ENCODE results near the gene LIX1L. TPM values are rescaled to one million over a fixed set of nuclear protein-coding genes. Genes with fewer than 3 reads are reported as not detected.

LIX1L gene
- total RNA-seq, 6 experiments from 2014 or later, result 10.6 to 11.9 (median 11.0) TPM

- no peaks in the 10 kb centered on the region for H3K27me3 ChIP-seq
- H3K9me3 ChIP-seq, result no peaks in the 10 kb centered on the region
- no peaks in the 10 kb centered on the region for H3K36me3 ChIP-seq
- no peak for TF ChIP-seq POLR2A (IDR thresholded peaks at IDR 0.05)
- TF ChIP-seq, protein P1, sequence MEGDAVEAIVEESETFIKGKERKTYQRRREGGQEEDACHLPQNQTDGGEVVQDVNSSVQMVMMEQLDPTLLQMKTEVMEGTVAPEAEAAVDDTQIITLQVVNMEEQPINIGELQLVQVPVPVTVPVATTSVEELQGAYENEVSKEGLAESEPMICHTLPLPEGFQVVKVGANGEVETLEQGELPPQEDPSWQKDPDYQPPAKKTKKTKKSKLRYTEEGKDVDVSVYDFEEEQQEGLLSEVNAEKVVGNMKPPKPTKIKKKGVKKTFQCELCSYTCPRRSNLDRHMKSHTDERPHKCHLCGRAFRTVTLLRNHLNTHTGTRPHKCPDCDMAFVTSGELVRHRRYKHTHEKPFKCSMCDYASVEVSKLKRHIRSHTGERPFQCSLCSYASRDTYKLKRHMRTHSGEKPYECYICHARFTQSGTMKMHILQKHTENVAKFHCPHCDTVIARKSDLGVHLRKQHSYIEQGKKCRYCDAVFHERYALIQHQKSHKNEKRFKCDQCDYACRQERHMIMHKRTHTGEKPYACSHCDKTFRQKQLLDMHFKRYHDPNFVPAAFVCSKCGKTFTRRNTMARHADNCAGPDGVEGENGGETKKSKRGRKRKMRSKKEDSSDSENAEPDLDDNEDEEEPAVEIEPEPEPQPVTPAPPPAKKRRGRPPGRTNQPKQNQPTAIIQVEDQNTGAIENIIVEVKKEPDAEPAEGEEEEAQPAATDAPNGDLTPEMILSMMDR (IDR thresholded peaks at IDR 0.05), result no peak
- no peak for ATAC-seq
- peaks cover 0 to 55% (median 11%) of the 10 kb centered on the region in 4 donors for H3K4me1 ChIP-seq
- intact Hi-C loops (cut with DNase I), result no loop called here
- DNase-seq, result no peak
- H3K27ac ChIP-seq, result peak overlapping the region in 2 of 3 donors; percentile 57 to 59
- no peak overlapping the region for H3K4me3 ChIP-seq
- 96% methylated on average over 6 of the region's 6 CpGs for WGBS (ENCODE audit: insufficient coverage, low coverage, low lambda C conversion rate, missing lambda C conversion rate)
Observed at GRCh38 chr1:145986551-145986950, 28.7 kb upstream of the LIX1L start.

DNA sequence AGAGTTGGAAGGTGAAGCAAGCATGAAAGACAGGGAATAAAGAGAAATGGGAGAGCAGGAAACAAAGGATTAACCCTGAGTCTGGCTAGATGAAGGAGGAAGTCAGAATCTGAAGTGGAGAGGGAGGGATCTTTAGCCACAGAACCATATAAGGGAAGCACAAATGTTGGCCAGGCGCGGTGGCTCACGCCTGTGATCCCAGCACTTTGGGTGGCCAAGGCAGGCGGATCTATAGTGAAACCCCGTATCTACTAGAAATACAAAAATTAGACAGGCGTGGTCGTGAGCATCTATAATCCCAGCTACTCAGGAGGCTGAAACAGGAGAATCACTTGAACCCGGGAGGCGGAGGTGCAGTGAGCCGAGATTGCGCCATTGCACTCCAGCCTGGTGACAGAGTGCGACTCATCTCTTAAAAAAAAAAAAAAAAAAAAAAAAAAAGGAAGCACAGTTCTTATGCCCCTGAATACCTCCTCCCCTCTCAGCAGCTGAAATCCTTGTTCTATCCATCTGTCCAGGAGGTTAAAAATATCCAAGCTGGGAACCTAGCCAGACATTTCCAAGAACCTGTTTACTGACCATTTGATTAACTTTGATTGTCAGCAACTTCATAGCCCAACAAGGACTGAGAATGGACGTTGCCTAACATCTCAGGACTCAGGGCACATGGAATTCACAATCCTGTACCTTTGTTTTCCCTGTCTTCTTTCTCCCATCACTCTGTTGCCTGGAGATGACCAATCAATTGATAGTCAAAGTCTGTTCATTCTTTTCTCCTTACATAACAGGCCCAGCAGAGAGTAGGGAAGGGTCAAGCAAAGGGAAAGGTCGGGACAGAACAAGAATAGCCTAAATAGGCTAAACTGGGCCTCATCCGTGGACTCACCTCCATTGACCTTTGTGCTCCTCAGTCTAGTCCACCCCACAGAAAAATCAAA, 28.0 kb upstream of the LIX1L start:
- DNase-seq, result peak in 2 of 3 donors; percentile 46 to 67

GRCh38 chr1:145985129-145985501, 27.3 kb upstream of the LIX1L start:
- ATAC-seq, result no peak
- Histone ChIP-seq H3K36me3 (no peaks in the 10 kb centered on the region), H3K4me3 (no peak overlapping the region), H3K27me3 (no peaks in the 10 kb centered on the region), H3K9me3 (no peaks in the 10 kb centered on the region), H3K27ac (peak overlapping the region; percentile 57 to 66 (median 59)), H3K4me1 (peaks cover 0 to 56% (median 17%) of the 10 kb centered on the region in 4 donors)
- DNase-seq, result no peak
- TF ChIP-seq, protein P1 (IDR thresholded peaks at IDR 0.05), result no peak
- no peak for TF ChIP-seq POLR2A (IDR thresholded peaks at IDR 0.05)
- intact Hi-C loops (cut with DNase I), result no loop called here
- 52% methylated on average over 2 of the region's 2 CpGs for WGBS (ENCODE audit: insufficient coverage, low coverage, low lambda C conversion rate, missing lambda C conversion rate)

More for the DNA sequence above, 28.0 kb upstream of the LIX1L start:
- no peaks in the 10 kb centered on the region for H3K9me3 ChIP-seq
- WGBS (ENCODE audit: insufficient coverage, low coverage, low lambda C conversion rate, missing lambda C conversion rate), result 22% methylated on average over 13 of the region's 15 CpGs
- H3K4me1 ChIP-seq, result peaks cover 0 to 55% (median 14%) of the 10 kb centered on the region in 4 donors
- no peak for TF ChIP-seq POLR2A (IDR thresholded peaks at IDR 0.05)
- TF ChIP-seq, protein P1 (IDR thresholded peaks at IDR 0.05), result no peak
- peak overlapping the region; percentile 57 to 66 (median 59) for H3K27ac ChIP-seq
- no peak overlapping the region for H3K4me3 ChIP-seq
- intact Hi-C loops (cut with DNase I), result no loop called here
- no peaks in the 10 kb centered on the region for H3K36me3 ChIP-seq
- peak; percentile 53 to 77 (median 66) for ATAC-seq
- H3K27me3 ChIP-seq, result no peaks in the 10 kb centered on the region

DNA sequence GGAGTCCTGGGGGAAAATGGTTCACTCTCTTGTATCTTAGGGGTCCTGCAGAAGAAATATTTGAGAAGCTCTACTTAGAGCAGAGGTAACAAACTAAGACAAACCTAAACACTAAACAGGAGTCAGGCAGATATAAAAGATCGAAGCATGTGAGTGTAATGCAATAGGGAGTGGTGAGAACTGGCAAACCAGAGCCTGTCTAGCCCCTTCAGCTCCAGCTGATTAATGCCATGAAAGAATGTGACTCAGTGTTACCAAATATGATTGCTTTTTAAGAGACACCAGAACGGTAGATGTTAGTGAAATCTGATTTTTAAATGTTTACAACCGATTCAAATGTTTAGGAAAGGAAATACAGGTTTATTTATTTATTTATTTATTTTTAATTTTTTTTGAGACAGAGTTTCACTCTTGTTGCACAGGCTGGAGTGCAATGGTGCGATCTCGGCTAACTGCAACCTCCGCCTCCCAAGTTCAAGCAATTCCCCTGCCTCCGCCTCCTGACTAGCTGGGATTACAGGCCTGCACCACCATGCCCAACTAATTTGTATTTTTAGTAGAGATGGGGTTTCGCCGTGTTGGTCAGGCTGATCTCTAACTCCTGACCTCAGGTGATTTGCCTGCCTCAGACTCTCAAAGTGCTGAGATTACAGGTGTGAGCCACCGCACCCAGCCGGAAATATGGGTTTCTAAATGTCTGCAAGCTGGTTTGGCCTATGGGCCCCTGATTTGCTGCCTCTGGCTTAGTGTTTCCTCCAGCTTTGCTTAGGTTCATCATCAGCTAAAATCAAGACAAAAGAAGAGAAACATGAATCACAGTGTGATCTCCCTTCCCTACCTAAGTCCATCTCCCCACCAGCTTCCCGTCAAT, 26.4 kb upstream of the LIX1L start:
- Histone ChIP-seq H3K4me3 (no peak overlapping the region), H3K27me3 (no peaks in the 10 kb centered on the region), H3K27ac (peak overlapping the region in 1 of 3 donors; percentile 44), H3K36me3 (no peaks in the 10 kb centered on the region), H3K9me3 (no peaks in the 10 kb centered on the region), H3K4me1 (peaks cover 0 to 57% (median 17%) of the 10 kb centered on the region in 4 donors)
- ATAC-seq (no peak), DNase-seq (no peak)
- intact Hi-C loops (cut with DNase I), result no loop called here
- TF ChIP-seq, protein P1 (IDR thresholded peaks at IDR 0.05), result no peak
- WGBS (ENCODE audit: insufficient coverage, low coverage, low lambda C conversion rate, missing lambda C conversion rate), result 87% methylated on average over 7 of the region's 12 CpGs

Data from right lobe of liver (tissue), 6 donors.